Hair follicular keratinocyte (primary cell): ENCODE results near the gene CD68. TPM values are rescaled to one million over a fixed set of nuclear protein-coding genes. Genes with fewer than 3 reads are reported as not detected.

Experiments used
- total RNA-seq: library from RNA; depleted of rRNA; stranded (reverse); fragments of >200 nt; gene quantifications from 2 replicates; pipeline ENCODE4 v1.2.3, GENCODE V29; 2015

CD68 gene, protein sequence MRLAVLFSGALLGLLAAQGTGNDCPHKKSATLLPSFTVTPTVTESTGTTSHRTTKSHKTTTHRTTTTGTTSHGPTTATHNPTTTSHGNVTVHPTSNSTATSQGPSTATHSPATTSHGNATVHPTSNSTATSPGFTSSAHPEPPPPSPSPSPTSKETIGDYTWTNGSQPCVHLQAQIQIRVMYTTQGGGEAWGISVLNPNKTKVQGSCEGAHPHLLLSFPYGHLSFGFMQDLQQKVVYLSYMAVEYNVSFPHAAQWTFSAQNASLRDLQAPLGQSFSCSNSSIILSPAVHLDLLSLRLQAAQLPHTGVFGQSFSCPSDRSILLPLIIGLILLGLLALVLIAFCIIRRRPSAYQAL
- 23.4 and 57.7 TPM in 2 replicates for total RNA-seq

GRCh38 chr17:7579001-7579833 is at the start of gene CD68:
CD68 (plus strand) TSS chr17:7579638; CDS start chr17:7579678, 40 bp downstream.

GRCh38 chr17:7548585-7549400 is 30.6 kb upstream of the CD68 start, which contains the start of gene TNFSF12:
TNFSF12 (plus strand) TSS chr17:7549058; CDS start chr17:7549154, 96 bp downstream.

DNA sequence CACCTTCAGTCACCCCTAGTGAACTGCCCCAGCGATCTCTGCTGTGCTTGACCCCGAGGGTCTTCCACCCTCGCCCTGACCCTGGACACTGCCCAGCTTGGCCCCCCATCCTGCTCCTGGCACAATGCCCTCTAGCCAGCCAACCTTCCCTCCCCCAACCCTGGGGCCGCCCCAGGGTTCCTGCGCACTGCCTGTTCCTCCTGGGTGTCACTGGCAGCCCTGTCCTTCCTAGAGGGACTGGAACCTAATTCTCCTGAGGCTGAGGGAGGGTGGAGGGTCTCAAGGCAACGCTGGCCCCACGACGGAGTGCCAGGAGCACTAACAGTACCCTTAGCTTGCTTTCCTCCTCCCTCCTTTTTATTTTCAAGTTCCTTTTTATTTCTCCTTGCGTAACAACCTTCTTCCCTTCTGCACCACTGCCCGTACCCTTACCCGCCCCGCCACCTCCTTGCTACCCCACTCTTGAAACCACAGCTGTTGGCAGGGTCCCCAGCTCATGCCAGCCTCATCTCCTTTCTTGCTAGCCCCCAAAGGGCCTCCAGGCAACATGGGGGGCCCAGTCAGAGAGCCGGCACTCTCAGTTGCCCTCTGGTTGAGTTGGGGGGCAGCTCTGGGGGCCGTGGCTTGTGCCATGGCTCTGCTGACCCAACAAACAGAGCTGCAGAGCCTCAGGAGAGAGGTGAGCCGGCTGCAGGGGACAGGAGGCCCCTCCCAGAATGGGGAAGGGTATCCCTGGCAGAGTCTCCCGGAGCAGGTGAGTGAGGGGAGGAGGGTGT is 20.7 kb upstream of the CD68 start, which contains the start of gene TNFSF13:
TSS of gene TNFSF13 (plus strand) at position 207 of the 776 bp plus-strand sequence. CDS start at position 497, 290 bp downstream.

DNA sequence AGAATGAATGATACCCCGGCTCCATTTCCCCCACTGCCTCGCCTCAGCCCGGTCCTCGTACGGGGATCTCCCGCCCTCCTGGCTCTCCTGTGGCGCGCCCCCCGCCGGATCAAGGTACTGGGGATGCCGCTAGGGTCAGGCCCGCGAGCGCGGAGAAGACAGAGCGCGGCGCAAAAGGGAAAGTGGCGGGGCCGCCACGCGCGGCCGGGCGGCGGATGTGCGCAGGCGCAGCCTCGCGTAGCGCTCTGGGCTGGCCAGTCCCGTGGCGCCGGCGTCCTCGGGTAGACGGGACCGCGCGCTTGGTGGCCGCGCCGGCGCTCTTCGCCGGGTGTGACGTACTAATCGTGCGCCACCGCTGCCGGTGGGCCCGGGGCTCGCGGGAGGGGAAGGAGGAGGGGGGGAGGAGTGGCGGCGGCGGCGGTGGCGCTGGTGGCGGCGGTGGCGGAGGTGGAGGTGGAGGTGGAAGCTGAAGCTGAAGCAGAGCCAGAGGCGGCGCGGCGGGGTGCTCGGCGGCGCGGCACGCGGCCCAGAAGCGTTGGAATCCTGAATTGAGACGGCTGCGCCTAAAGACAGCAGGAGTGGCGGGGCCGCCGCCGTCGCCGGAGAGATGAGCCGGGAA is 17.7 kb upstream of the CD68 start, which contains the start of gene SENP3:
TSS of gene SENP3 (plus strand) at position 331 of the 619 bp plus-strand sequence. CDS start 1,158 bp downstream, outside the sequence.

GRCh38 chr17:7583253-7584109 is 4.0 kb downstream of the CD68 start, which contains the start of gene MPDU1:
MPDU1 (plus strand) TSS chr17:7583852; CDS start chr17:7583863, 11 bp downstream.

GRCh38 chr17:7589891-7590691 is 10.7 kb downstream of the CD68 start, which contains the start of gene SOX15:
SOX15 (minus strand) TSS chr17:7590094; CDS start chr17:7589676, 418 bp downstream.

GRCh38 chr17:7614425-7615264 is 35.2 kb downstream of the CD68 start, which contains the start of gene FXR2:
FXR2 (minus strand) TSS chr17:7614897; CDS start chr17:7614532, 365 bp downstream.

GRCh38 chr17:7627250-7628121 is 48.0 kb downstream of the CD68 start, which contains the start of gene SAT2:
SAT2 (minus strand) TSS chr17:7627821; CDS start chr17:7627635, 186 bp downstream.

GRCh38 chr17:7629939-7630571 is 50.6 kb downstream of the CD68 start, which contains the start of gene SHBG:
SHBG (plus strand) TSS chr17:7630135; CDS start chr17:7630173, 38 bp downstream.

Other genes starting within 250 kb of the CD68 start
- gene ACAP1, start 243.1 kb upstream of the CD68 start, total RNA-seq, result 3.3 and 5.6 TPM in 2 replicates
- 6.0 and 13.0 TPM in 2 replicates for gene KCTD11, start 227.5 kb upstream of the CD68 start, total RNA-seq
- gene TMEM95, start 224.5 kb upstream of the CD68 start, total RNA-seq, result not detected in 2 replicates
- gene TNK1, start 198.5 kb upstream of the CD68 start, total RNA-seq, result 3.8 and 7.7 TPM in 2 replicates
- 68.4 and 99.4 TPM in 2 replicates for gene PLSCR3, start 185.1 kb upstream of the CD68 start, total RNA-seq
- 138 and 193 TPM in 2 replicates for gene TMEM256, start 175.5 kb upstream of the CD68 start, total RNA-seq
- gene NLGN2, start 171.8 kb upstream of the CD68 start, total RNA-seq, result 2.4 and 6.1 TPM in 2 replicates
- not detected in 2 replicates for gene SPEM1, start 159.3 kb upstream of the CD68 start, total RNA-seq
- not detected in 2 replicates for gene SPEM2, start 154.0 kb upstream of the CD68 start, total RNA-seq
- not detected in 2 replicates for gene SPEM3, start 150.8 kb upstream of the CD68 start, total RNA-seq
- gene TMEM102, start 144.2 kb upstream of the CD68 start, total RNA-seq, result 25.2 and 30.4 TPM in 2 replicates
- gene FGF11, start 140.1 kb upstream of the CD68 start, total RNA-seq, result 7.5 and 17.3 TPM in 2 replicates
- 9.8 and 14.8 TPM in 2 replicates for gene CHRNB1, start 134.6 kb upstream of the CD68 start, total RNA-seq
- gene ZBTB4, start 100.0 kb upstream of the CD68 start, total RNA-seq, result 25.9 and 36.8 TPM in 2 replicates
- not detected in 2 replicates for gene SLC35G6, start 98.2 kb upstream of the CD68 start, total RNA-seq
- 31.9 and 33.7 TPM in 2 replicates for gene POLR2A, start 95.3 kb upstream of the CD68 start, total RNA-seq
- 8.8 and 10.3 TPM in 2 replicates for gene TNFSF12, start 30.6 kb upstream of the CD68 start, total RNA-seq
- gene TNFSF13, start 20.9 kb upstream of the CD68 start, total RNA-seq, result 0.80 and 5.9 TPM in 2 replicates
- 56.2 and 86.9 TPM in 2 replicates for gene SENP3, start 17.7 kb upstream of the CD68 start, total RNA-seq
- gene MPDU1, start 4.2 kb downstream of the CD68 start, total RNA-seq, result 138 and 153 TPM in 2 replicates
- 141 and 207 TPM in 2 replicates for gene SOX15, start 10.5 kb downstream of the CD68 start, total RNA-seq
- 39.6 and 41.3 TPM in 2 replicates for gene FXR2, start 35.3 kb downstream of the CD68 start, total RNA-seq
- 25.8 and 43.2 TPM in 2 replicates for gene SAT2, start 48.2 kb downstream of the CD68 start, total RNA-seq
- gene SHBG, start 50.5 kb downstream of the CD68 start, total RNA-seq, result not detected in 2 replicates
- not detected in 2 replicates for gene ATP1B2, start 71.3 kb downstream of the CD68 start, total RNA-seq
- 42.5 and 54.0 TPM in 2 replicates for gene TP53, start 107.9 kb downstream of the CD68 start, total RNA-seq
- 7.9 and 17.5 TPM in 2 replicates for gene WRAP53, start 108.8 kb downstream of the CD68 start, total RNA-seq
- gene EFNB3, start 125.6 kb downstream of the CD68 start, total RNA-seq, result 0.65 and 3.2 TPM in 2 replicates
- gene DNAH2, start 138.1 kb downstream of the CD68 start, total RNA-seq, result 0.23 and 0.55 TPM in 2 replicates